Measurements from ENCODE around the gene LIN7A. TPM values are rescaled to one million over a fixed set of nuclear protein-coding genes. Genes with fewer than 3 reads are reported as not detected.

The LIN7A gene
- polyA plus RNA-seq, 1 donor = 21.8 TPM

DNA sequence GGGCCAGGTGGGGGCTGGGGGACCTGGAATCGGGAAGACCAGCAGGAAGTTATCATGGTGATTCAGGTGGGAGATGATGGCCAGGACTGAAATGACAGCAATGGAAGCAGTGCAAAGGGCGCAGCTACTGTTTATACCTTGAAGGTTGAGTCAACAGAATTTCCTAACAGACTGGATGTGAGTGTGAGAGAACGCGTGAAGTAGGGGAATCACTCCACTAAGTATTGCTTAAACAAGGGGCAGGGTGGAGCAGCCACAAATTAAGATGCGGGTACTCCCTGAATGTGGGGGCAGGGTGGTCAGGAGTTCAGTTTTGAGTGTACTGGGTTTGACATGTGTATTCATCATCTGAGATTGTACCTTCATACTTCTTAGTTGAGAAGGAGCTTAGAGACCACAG is 175.9 kb downstream of the LIN7A start:
- DNase-seq = no peak

DNA sequence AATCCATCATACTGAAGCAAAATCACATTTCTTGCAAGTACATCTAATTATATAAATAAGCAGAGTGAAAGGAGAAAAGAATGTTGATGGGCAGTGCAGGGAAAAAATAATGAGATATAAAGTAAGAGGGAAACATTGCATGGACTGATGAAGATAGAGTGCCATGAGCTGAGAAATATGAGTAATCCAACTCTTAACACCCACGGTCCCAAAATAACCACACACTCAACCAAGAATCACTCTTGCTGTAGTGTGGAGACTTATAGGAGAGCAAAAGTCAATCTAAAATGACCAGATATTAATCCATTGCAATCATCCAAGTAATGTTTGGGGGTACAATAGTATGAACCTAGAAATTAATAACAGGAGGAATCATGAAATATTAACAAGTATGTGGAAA is 180.9 kb downstream of the LIN7A start:
- DNase-seq = no peak

DNA sequence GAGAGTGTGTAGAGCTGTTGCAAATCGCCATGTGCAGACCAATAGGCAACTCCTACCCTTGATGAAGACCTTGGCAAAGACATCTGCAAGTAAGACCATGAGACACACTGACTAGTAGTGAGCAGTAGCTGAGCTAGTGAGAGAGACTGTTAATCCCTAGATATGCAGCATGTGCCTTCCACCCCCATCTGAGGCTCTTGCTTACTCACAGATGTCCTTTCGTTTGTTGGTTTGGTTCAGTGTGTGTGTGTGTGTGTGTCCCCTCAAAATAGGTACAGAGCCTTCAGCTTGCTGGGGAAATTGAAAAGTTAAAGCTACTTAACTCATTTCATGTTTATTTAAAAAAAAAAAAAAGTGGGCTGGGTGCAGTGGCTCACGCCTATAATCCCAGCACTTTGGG is 183.5 kb downstream of the LIN7A start:
- no peak for DNase-seq

DNA sequence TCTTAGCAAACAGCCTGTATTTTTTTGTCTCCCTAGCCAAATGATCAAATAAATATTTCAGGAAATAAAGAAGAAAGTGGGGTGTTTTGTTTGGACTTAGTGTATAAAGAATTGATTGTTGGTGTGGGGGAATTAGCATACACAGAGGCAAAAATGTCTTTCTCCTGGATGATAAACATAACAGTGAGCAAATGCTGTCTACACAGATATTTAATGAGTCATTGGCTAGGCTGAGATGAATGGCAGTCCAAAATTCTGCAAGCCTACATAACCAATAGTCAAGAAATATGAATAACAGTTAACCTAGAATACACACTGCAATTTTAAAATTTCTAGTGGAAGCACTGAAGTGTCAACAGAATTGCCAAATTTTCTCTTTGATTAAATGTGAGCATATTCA is 185.3 kb downstream of the LIN7A start:
- no peak for DNase-seq

DNA sequence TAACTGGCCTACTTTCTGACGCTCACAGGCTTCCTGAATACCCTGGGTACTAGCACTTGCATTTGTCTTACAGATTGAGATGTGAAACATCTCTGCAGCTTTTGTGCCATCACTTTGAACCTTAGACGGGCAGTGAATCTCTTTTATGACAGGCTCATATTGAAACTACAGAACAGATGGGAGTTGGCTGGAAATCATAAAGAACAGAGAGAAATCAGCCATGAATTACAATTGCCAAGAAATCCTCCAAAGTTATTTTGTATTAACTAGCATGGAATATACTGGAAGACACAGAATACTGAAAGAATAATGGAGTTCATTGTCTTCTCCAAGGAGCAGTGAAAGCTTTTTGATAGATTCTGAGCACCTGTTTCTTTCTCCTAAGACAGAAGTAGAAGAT is 188.3 kb downstream of the LIN7A start:
- DNase-seq = no peak

DNA sequence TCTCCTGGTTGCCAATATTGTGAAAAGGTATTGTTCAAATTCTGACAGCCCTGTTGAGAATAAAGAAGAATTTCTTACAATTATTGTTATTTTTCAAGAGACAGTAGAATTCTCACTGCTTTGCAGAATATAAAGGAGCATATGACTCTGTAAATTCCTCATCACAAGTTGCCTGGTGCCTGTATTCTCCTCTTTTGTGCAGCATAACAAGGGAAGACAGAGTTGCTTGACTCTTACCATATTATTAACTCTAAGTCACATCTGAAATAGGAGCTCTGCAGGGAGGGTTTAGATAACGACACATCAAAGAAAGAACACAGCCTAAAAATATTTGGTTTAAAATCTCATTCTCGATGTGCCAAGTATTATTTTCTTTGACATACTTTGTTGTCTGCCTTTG is 189.9 kb downstream of the LIN7A start:
- no peak for DNase-seq

DNA sequence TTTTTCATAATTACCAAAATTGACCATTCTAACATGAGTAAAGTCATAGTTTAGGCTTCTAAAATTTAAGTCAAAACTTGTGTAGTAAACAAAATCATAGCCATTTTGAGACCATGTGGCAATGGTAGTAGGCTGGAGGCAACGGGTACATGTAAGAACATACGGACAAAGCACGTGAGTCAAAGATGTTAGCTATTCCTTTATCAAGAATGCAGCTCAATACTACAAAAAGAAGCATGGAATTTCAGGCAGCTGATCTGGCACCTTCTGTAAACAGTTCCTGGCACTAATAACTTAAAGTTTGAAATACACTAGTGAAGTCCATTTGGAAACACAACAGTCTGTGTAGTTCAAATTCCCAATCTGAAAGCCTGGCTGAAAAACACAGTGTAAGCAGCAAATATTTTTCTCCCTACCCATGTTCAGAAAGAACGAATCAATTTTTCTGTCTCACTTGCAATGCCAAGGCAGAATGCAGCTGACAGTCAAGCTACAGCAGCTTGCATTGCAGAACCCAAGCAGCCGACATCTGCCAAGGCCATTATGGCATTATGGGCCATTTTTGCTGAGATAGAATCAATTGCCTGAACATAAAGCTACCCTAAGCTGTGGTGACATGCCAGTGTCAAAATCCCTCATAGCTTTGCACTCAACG is 191.8 kb downstream of the LIN7A start:
- no peak for DNase-seq

Other genes with a start within 250 kb of the LIN7A start
- 0.15 TPM for gene MYF6, start 230.3 kb downstream of the LIN7A start, polyA plus RNA-seq (ENCODE audit: insufficient read length)
- gene MYF5, start 221.0 kb downstream of the LIN7A start, polyA plus RNA-seq (ENCODE audit: insufficient read length) = not detected
- 27.4 TPM for gene ACSS3, start 140.1 kb upstream of the LIN7A start, polyA plus RNA-seq (ENCODE audit: insufficient read length)

Data from left kidney (tissue), 2 donors.